DMS53 treated with DMSO at 0.1 percent for 48 hours (cell line): ENCODE results near the gene PTPRN2.
"Not testable (repeated sequence)": the region's sequence is repeated elsewhere in the genome, so short reads cannot be mapped to it uniquely, and the experiment has no call there.

Source experiments
- DNase-seq: peaks from one replicate; lab custom pipeline; 2025; ENCODE audit not compliant: unreplicated experiment; lab: John Stamatoyannopoulos, UW

The PTPRN2 gene

GRCh38 chr7:158520825-158521224 is 66.8 kb downstream of the PTPRN2 start:
- no peak for DNase-seq

DNA sequence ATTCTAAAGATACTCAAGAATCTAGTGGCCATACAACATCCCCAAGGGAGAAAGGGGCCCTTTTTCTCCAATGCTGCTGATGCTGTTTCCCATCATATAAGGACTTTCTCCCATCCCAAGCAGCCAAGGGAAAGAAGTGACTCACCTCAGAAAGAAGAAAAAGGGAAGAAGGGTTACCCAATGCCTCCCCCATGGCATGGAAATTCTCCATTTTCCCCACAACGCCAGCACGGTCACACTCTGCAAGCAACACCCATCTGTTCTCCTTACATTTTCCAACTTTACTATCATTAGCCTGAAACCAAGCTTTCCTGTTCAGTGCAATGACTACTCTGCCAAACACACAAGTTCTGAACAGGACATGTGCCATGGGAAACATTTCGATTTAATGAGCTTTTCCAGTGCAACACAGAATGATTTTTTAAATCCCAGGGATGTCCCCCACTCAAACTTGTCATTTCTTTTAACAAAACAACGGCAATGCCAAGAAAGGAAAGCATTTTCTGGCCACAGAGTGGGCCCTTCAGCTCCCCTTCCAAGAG is 67.9 kb downstream of the PTPRN2 start:
- no peak for DNase-seq

DNA sequence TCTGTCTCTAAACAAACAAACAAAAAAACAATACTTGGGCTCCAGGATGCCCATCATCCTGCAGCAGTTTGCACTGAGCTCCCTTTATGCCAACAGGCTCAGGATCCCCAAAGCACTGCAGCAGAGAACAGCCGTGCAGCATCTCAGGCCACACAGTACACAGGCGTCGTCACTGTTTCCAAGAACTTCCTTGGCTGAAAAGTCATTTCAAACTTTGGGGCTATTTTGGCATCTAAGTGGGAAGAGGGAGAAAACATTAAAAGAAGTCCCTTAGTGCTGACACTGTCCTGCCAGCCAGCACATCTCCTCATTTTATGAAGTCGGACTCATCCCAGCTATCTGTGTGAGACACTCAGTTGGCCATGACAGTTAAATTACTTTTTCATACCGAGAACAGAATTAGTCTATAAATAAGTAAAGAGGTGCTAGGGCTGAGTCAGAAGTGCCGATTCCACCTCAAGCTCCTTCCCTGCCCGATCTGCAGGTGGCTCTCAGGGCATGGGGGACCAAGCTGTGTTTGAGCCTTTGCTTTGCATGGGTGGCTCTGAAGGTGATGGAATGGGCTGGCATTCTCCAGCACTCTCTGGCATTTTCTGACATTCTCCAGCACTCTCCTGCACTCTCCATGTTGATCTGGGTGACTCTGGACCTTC is 68.5 kb downstream of the PTPRN2 start:
- no peak for DNase-seq

GRCh38 chr7:158517571-158517970 is 70.1 kb downstream of the PTPRN2 start:
- no peak for DNase-seq

DNA sequence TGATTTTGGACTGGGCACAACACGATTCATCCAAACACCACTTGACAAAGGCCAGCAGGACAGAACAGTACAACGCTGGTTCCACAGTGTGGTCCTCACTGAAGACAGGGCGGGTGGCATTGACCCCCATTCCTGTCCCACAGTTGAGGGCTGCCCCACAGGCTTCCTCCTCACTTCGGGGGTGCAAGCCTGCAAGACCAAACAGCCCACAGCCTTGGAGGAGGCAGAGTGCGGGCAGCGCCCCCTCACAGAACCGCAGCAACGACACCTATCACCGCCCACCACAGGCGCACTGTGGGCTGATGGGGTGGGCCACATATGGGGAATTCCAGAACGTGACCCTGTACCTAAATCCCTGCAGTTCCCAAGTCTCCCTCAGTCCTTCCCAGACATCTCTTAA is 70.6 kb downstream of the PTPRN2 start:
- DNase-seq: no peak

- no peak for DNase-seq
Measured at GRCh38 chr7:158516524-158516923, 71.1 kb downstream of the PTPRN2 start.

DNA sequence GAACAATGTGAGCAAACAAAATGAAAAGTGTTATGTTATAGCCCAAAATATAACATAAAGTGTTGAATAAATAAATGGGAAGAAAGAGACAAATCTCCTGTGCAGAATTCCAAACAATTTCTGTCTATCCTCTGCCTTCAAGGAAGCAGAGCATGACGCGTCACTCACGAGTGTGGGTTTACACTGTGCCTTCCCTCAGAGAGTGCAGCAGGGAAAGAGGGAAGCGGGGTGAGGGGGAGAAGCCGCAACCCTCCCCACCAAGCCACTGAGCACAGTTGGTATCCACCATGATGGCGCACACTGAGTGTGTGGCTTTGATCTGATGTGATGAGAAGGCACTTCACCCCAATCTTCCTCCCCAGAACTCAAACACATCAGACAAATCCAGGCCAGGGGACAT is 74.8 kb downstream of the PTPRN2 start:
- DNase-seq: no peak

DNA sequence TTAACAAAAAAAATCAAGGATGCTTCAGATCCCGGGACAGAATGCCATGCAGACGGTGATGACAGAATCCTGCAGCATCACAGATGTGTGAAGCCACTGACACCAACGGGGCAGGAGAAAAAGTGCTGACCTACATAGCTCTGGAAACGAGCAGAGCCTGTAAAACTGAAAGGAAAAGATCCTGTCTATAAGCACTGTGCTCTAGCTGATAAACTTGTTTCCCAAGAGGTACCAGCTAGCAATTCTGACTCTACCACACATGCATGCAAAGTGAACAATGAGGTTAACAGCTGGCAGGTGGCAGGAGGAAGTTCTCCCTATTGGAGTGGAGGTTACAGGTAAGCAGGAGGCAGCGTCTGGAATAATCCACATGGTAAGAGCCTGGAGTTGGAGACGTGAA is 75.6 kb downstream of the PTPRN2 start:
- no peak for DNase-seq

GRCh38 chr7:158508802-158509385 is 78.7 kb downstream of the PTPRN2 start:
- no peak for DNase-seq

- not testable (repeated sequence) for DNase-seq
Measured at GRCh38 chr7:158508321-158508720, 79.3 kb downstream of the PTPRN2 start.

DNA sequence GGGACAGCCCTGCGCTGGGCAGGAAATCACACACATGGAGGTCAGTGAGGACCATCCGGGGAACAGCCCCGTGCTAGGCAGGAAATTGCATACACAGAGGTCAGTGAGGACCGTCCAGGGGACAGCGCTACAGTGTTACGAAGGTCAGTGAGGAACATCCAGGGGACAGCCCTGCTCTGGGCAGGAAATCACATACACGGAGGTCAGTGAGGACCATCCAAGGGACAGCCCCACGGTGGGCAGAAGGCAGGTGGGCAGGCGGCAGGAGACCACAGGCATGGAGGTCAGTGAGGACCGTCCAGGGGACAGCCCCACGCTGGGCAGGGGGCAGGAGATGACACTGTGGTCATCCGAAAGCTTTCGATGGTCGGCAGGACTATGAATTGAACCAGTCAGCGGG is 79.7 kb downstream of the PTPRN2 start:
- DNase-seq: no peak

- not testable (repeated sequence) for DNase-seq
Measured at GRCh38 chr7:158507175-158507574, 80.4 kb downstream of the PTPRN2 start.

DNA sequence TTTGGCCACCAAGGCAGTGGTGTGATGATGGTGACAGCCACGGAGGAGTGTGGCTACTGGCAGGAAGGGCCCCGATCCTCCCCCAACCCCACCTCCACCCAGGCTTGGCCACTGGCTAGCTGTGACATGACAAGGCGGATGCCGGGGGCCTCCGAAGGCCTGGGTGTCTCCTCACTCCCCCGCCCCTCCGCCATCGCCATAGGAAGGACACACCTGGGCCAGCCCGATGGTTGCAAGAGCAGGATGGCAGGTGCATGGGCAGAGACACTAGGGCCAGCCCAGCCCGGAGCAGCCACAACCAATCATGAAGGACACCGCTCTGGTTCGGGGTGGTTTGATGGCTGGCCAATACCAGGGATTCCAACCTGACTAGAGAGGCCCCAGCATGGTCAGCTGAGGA is 81.0 kb downstream of the PTPRN2 start:
- DNase-seq: no peak

DNA sequence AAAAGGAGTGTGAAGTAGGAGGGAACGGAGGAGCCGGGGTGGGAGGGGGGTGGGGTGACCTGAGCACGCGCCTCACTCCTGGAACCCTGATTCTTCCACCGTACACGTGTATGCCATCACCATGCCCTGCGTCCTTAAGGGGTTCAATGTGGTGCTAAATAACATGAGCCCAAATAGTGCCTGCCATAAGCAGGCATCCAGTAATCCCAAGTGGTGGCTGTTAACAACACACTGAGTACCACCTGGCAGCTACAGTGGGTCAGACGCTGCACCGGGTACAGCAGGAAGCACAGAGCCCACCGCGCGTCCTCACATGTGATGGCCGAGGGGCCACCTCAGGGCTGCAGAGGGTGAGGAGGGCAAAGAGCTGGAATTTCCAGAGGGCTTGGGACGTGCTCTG is 81.9 kb downstream of the PTPRN2 start:
- no peak for DNase-seq

DNA sequence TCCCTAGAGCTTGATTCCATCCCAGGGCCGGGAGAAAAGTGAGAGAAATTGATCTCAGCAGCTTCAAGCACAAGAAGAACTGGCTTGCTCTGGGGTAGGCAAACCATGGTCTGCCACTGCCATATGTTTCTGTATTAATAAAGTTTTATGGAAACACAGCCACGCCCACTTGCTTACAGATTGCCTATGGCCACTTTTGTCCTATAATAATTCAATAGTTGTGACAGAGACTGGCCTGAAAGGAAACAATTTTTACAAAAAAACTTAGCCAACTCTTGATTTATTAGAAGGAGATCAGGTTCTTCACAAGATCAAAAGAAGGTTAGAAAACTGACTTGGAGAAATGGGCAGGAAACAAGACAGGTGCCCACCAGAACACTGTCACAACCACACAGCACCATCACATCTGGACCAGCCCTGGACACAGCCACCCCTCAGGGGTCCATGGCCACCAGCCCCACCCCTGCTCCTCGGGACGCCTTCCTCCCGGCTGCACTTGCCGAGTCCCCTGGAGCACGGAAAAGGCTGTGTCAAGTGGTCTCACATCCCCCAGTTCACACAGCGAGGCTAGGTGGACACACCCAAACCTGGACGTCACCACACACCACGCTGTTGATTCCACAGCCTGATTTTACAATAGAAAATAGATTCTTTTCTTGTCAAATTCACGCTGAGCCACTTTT is 85.4 kb downstream of the PTPRN2 start:
- no peak for DNase-seq

GRCh38 chr7:158501393-158502067 is 86.1 kb downstream of the PTPRN2 start:
- DNase-seq: no peak

DNA sequence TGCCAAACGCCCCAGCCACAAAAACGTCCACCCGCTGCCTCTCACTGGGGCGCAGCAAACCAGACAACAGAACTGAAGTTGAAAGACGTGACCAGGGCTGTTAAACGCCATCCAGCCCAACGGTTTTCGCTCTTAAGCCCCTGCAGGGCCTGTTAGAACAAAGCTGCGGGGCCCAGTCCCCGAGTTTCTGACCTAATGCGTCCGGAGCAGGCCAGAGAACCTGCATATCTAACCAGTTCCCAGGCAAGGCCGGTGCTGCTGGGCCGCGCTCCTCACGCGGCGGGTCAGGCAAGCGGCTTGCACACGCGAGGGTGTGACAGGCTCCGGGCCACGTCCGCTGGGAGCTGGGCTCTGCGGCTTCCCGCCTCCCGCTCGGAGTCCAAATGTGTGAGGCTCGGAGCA is 87.0 kb downstream of the PTPRN2 start:
- no peak for DNase-seq

GRCh38 chr7:158499082-158499455 is 88.6 kb downstream of the PTPRN2 start:
- DNase-seq: no peak

DNA sequence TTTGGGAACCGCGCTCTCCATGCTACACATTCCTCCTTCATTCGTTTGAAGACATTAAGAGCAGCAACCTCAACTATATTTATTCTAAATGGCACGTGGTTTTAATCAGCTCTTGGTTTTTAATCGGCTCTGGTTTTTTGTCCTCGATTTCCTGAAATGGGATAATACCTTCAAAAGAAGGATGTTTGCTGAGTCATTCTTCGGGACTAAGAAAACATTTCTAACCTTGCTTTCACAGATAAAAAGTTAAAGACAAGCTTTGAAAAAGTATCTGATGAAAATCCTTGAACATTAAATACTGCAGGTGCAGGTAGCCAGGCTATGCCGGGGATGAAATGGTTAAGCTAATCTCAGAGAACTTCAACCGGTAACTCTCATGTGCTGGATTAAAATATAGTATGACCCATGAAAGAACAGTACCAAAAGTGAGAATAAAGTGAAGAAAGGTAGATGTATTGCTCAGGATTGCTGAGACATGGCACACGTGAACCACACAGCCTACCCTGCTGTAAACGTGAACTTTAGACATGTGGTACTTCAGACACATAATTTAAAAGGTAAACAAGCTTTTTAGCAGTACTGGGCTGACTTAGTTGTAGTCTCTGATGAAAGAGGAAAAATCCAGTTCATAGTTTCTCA is 89.1 kb downstream of the PTPRN2 start:
- no peak for DNase-seq

DNA sequence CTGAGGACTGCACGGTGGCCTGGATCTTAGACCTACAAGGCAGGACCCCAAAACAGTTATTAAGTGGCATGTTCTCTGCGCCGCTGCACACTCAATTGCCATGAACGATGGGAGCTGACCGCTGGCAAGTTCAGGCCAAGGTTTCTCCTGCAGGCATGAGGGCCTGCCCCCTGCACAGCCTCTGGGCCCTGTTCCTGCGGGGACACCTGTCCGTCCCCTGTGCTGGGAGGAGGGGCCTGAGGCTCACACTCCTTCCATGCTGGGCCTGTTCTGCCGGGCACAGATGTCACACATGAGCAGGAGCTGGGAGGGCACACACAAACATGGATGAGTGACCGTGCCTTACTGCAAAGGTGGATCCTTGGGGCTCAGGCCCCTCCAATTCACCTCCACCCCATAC is 90.0 kb downstream of the PTPRN2 start:
- no peak for DNase-seq

- DNase-seq: no peak
Measured at GRCh38 chr7:158495786-158496185, 91.8 kb downstream of the PTPRN2 start.
